GM23338 (cell line): ENCODE measurements around the gene FCN1. TPM values are rescaled to one million over a fixed set of nuclear protein-coding genes. Genes with fewer than 3 reads are reported as not detected.

Source experiments
- ATAC-seq: fragments of 200-7000 bp; cut with Tn5 transposase; 3 replicates; pipeline ENCODE4 v1.9.1; 2020
- DNase-seq: peaks from one replicate; pipeline ENCODE4 v3.0.0-alpha.2; 2015; ENCODE audit warnings: low spot score
- H2AFZ ChIP-seq: fragments of 200-600 bp; sonication (generic); 2 replicates; pipeline ENCODE4 v1.8.0; 2016; ENCODE audit warnings: antibody characterized with exemption, mild to moderate bottlenecking, moderate library complexity
- H3F3A ChIP-seq: fragments of 200-600 bp; sonication (generic); replicated peaks from 2 replicates; pipeline ENCODE4 v1.8.0; 2017; ENCODE audit warnings: antibody characterized with exemption, mixed run types, low read depth
- H3K27ac ChIP-seq: fragments of 200-600 bp; sonication (generic); 2 replicates; pipeline ENCODE4 v1.6.1; 2016; ENCODE audit warnings: low read depth
- H3K27me3 ChIP-seq: fragments of 200-600 bp; sonication (generic); 2 replicates; pipeline ENCODE4 v1.8.0; 2016; ENCODE audit warnings: mild to moderate bottlenecking, mixed run types, moderate library complexity; ENCODE audit not compliant: insufficient read depth
- H3K36me3 ChIP-seq: fragments of 200-600 bp; sonication (generic); 2 replicates; pipeline ENCODE4 v1.8.0; 2016; ENCODE audit warnings: mild to moderate bottlenecking; ENCODE audit not compliant: insufficient read depth
- H3K4me1 ChIP-seq: fragments of 200-600 bp; sonication (generic); 2 replicates; pipeline ENCODE4 v1.8.0; 2016; ENCODE audit warnings: mild to moderate bottlenecking, moderate library complexity; ENCODE audit not compliant: insufficient read depth
- H3K4me2 ChIP-seq: fragments of 200-600 bp; sonication (generic); 2 replicates; pipeline ENCODE4 v1.7.1; 2017; ENCODE audit warnings: mixed run types
- H3K4me3 ChIP-seq: fragments of 200-600 bp; sonication (generic); 2 replicates; pipeline ENCODE4 v1.6.1; 2016; ENCODE audit warnings: mixed run types
- H3K79me2 ChIP-seq: fragments of 200-600 bp; sonication (generic); replicated peaks from 2 replicates; pipeline ENCODE4 v1.8.0; 2017; ENCODE audit warnings: mild to moderate bottlenecking; ENCODE audit not compliant: insufficient read depth
- H3K9me2 ChIP-seq: fragments of 200-600 bp; sonication (generic); 2 replicates; pipeline ENCODE4 v1.8.0; 2017; ENCODE audit not compliant: insufficient read depth
- H4K20me1 ChIP-seq: fragments of 200-600 bp; sonication (generic); replicated peaks from 2 replicates; pipeline ENCODE4 v1.8.0; 2017; ENCODE audit warnings: mild to moderate bottlenecking; ENCODE audit not compliant: insufficient read depth
- H3K27ac Mint-ChIP-seq: 2 replicates; pipeline ENCODE4 v1.8.0; 2020; ENCODE audit warnings: inconsistent platforms, mild to moderate bottlenecking, moderate library complexity, mixed read lengths
- H3K27me3 Mint-ChIP-seq: 3 replicates; pipeline ENCODE4 v1.8.0; 2022; ENCODE audit warnings: low read depth, mild to moderate bottlenecking, moderate library complexity, mixed read lengths, inconsistent platforms; ENCODE audit not compliant: insufficient read depth, poor library complexity
- H3K36me3 Mint-ChIP-seq: 3 replicates; pipeline ENCODE4 v1.8.0; 2021; ENCODE audit warnings: low read depth, mild to moderate bottlenecking, inconsistent platforms, moderate library complexity, mixed read lengths
- H3K4me1 Mint-ChIP-seq: 3 replicates; pipeline ENCODE4 v1.8.0; 2020; ENCODE audit warnings: mild to moderate bottlenecking, inconsistent platforms, mixed read lengths
- H3K4me3 Mint-ChIP-seq: 3 replicates; pipeline ENCODE4 v1.8.0; 2021; ENCODE audit warnings: moderate library complexity, mild to moderate bottlenecking, inconsistent platforms, mixed read lengths
- H3K9me3 Mint-ChIP-seq: 3 replicates; pipeline ENCODE4 v1.8.0; 2020; ENCODE audit warnings: moderate library complexity, mild to moderate bottlenecking, inconsistent platforms, mixed read lengths
- CREB1 ChIP-seq: fragments of 250-450 bp; sonication (Bioruptor Pico); IDR thresholded peaks from 2 replicates; pipeline ENCODE4 v1.5.0; 2020; ENCODE audit warnings: low read depth, mild to moderate bottlenecking, moderate library complexity
- ETS1 ChIP-seq: IDR thresholded peaks from 2 replicates; pipeline ENCODE4 v1.6.1; 2016; ENCODE audit warnings: antibody characterized with exemption
- EZH2 ChIP-seq: fragments of 200-600 bp; sonication (generic); IDR thresholded peaks from one replicate; pipeline ENCODE4 v1.8.0; 2017; ENCODE audit warnings: antibody characterized with exemption, mild to moderate bottlenecking, low read depth; ENCODE audit not compliant: unreplicated experiment
- EZH2phosphoT487 ChIP-seq: fragments of 200-600 bp; sonication (generic); IDR thresholded peaks from one replicate; pipeline ENCODE4 v1.8.1; 2018; ENCODE audit warnings: antibody characterized with exemption; ENCODE audit not compliant: unreplicated experiment
- JUNB ChIP-seq: IDR thresholded peaks from one replicate; pipeline ENCODE4 v1.6.1; 2016; ENCODE audit warnings: antibody characterized with exemption; ENCODE audit not compliant: unreplicated experiment
- NANOG ChIP-seq: IDR thresholded peaks from 2 replicates; pipeline ENCODE4 v1.6.1; 2016; ENCODE audit warnings: antibody characterized with exemption, borderline replicate concordance
- POLR2AphosphoS5 ChIP-seq: IDR thresholded peaks from 2 replicates; pipeline ENCODE4 v1.6.1; 2016; ENCODE audit warnings: antibody characterized with exemption, low read depth
- REST ChIP-seq: IDR thresholded peaks from one replicate; pipeline ENCODE4 v1.6.1; 2018; ENCODE audit warnings: antibody characterized with exemption; ENCODE audit not compliant: unreplicated experiment
- STAT1 ChIP-seq: IDR thresholded peaks from one replicate; pipeline ENCODE4 v1.6.1; 2016; ENCODE audit warnings: antibody characterized with exemption; ENCODE audit not compliant: unreplicated experiment
- ZNF114 ChIP-seq: fragments of 250-450 bp; sonication (Bioruptor Pico); IDR thresholded peaks from 2 replicates; pipeline ENCODE4 v1.5.0; 2020; ENCODE audit warnings: mild to moderate bottlenecking, moderate library complexity
- ZNF331 ChIP-seq: fragments of 250-450 bp; sonication (Bioruptor Pico); IDR thresholded peaks from 2 replicates; pipeline ENCODE4 v1.5.0; 2020; ENCODE audit warnings: low read depth, mild to moderate bottlenecking, moderate library complexity
- polyA plus RNA-seq: library from polyadenylated mRNA; unstranded; fragments of >200 nt; fragmentation: Nextera tagmentation; extraction: Ambion mirVana; gene quantifications from 2 replicates; pipeline ENCODE4 v1.2.1, GENCODE V29; 2016
- total RNA-seq: library from RNA; depleted of rRNA; stranded (reverse); fragments of >200 nt; shearing (Covaris generic); gene quantifications from 2 replicates; pipeline ENCODE4 v1.2.3, GENCODE V29; 2014

Gene FCN1
- total and polyA plus RNA-seq, 2 experiments from 2014 or later = not detected

GRCh38 chr9:134892820-134893420 is 24.8 kb downstream of the FCN1 start:
- ATAC-seq (no peak), DNase-seq (no peak)
- Histone ChIP-seq H3K27me3 (no peaks in the 10 kb centered on the region), H2AFZ (no peak overlapping the region), H4K20me1 (no peaks in the 10 kb centered on the region), H3K79me2 (no peaks in the 10 kb centered on the region), H3F3A (no peaks in the 10 kb centered on the region), H3K9me2 (no peaks in the 10 kb centered on the region), H3K36me3 (no peaks in the 10 kb centered on the region), H3K4me3 (no peak overlapping the region), H3K4me2 (no peak overlapping the region), H3K27ac (no peak overlapping the region), H3K4me1 (no peaks in the 10 kb centered on the region)
- Mint-ChIP-seq H3K9me3 (peaks cover 21% of the 10 kb centered on the region), H3K36me3 (peaks cover 11% of the 10 kb centered on the region; the same call in 1 of the 3 replicates), H3K27ac (no peak overlapping the region), H3K4me1 (no peaks in the 10 kb centered on the region), H3K27me3 (no peaks in the 10 kb centered on the region), H3K4me3 (no peak overlapping the region)
- no peak for TF ChIP-seq STAT1
- TF ChIP-seq EZH2phosphoT487 = no peak
- TF ChIP-seq EZH2 = no peak
- no peak for TF ChIP-seq REST
- TF ChIP-seq ZNF331 (CRISPR knock-in tag) = no peak
- TF ChIP-seq ETS1 = no peak
- TF ChIP-seq NANOG = no peak
- no peak for TF ChIP-seq JUNB

GRCh38 chr9:134892221-134892620 is 25.5 kb downstream of the FCN1 start:
- no peaks in the 10 kb centered on the region for H3K79me2 ChIP-seq
- H2AFZ ChIP-seq = no peak overlapping the region
- no peaks in the 10 kb centered on the region for H3K27me3 Mint-ChIP-seq
- no peaks in the 10 kb centered on the region for H3K36me3 ChIP-seq
- peaks cover 21% of the 10 kb centered on the region for H3K9me3 Mint-ChIP-seq
- no peak overlapping the region for H3K27ac Mint-ChIP-seq
- no peaks in the 10 kb centered on the region for H3K4me1 ChIP-seq
- no peak for ATAC-seq
- H3K4me2 ChIP-seq = no peak overlapping the region
- no peaks in the 10 kb centered on the region for H3F3A ChIP-seq
- H3K27me3 ChIP-seq = no peaks in the 10 kb centered on the region
- H3K9me2 ChIP-seq = no peaks in the 10 kb centered on the region
- DNase-seq = no peak
- peaks cover 11% of the 10 kb centered on the region; the same call in 1 of the 3 replicates for H3K36me3 Mint-ChIP-seq
- no peaks in the 10 kb centered on the region for H4K20me1 ChIP-seq
- H3K4me1 Mint-ChIP-seq = no peaks in the 10 kb centered on the region
- no peak overlapping the region for H3K4me3 ChIP-seq
- no peak overlapping the region for H3K4me3 Mint-ChIP-seq
- H3K27ac ChIP-seq = no peak overlapping the region
- TF ChIP-seq CREB1 (CRISPR knock-in tag) (no peak), REST (no peak), POLR2AphosphoS5 (no peak), NANOG (no peak), ZNF331 (CRISPR knock-in tag) (no peak), ZNF114 (no peak), EZH2 (no peak)
